Gastrocnemius medialis (tissue), 4 donors: Measurements from ENCODE around the gene TDRD5.

Source experiments
- POLR2A ChIP-seq, 2 donors: fragments of 450-650 bp; IDR thresholded peaks; one replicate each; pipeline ENCODE4 v1.6.1; 2017; ENCODE audit warnings: antibody characterized with exemption in 2 of 2, mild to moderate bottlenecking in 2 of 2, moderate library complexity in 2 of 2
- TF ChIP-seq, protein P1 (sequence below), 5 experiments: fragments of 450-650 bp in 3 of 5; fragments of 200-600 bp in 2 of 5; sonication (generic) in 2 of 5; IDR thresholded peaks in 4 of 5; conservative IDR thresholded peaks in 1 of 5; 1 replicate in 4 of 5; 2 replicates in 1 of 5; pipeline ENCODE4 v1.5.1; 2016 to 2019; ENCODE audit warnings: antibody characterized with exemption in 5 of 5, mild to moderate bottlenecking in 3 of 5, moderate library complexity in 3 of 5

- TF ChIP-seq, protein P1, sequence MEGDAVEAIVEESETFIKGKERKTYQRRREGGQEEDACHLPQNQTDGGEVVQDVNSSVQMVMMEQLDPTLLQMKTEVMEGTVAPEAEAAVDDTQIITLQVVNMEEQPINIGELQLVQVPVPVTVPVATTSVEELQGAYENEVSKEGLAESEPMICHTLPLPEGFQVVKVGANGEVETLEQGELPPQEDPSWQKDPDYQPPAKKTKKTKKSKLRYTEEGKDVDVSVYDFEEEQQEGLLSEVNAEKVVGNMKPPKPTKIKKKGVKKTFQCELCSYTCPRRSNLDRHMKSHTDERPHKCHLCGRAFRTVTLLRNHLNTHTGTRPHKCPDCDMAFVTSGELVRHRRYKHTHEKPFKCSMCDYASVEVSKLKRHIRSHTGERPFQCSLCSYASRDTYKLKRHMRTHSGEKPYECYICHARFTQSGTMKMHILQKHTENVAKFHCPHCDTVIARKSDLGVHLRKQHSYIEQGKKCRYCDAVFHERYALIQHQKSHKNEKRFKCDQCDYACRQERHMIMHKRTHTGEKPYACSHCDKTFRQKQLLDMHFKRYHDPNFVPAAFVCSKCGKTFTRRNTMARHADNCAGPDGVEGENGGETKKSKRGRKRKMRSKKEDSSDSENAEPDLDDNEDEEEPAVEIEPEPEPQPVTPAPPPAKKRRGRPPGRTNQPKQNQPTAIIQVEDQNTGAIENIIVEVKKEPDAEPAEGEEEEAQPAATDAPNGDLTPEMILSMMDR (IDR thresholded peaks at IDR 0.05 in 4 of 5, conservative IDR thresholded peaks at IDR 0.05 in 1 of 5), result no peak
- no peak for TF ChIP-seq POLR2A (IDR thresholded peaks at IDR 0.05)
These were observed 4.3 kb upstream of the TDRD5 start for GRCh38 chr1:179587336-179587735.
